ENCODE measurements around the gene OCSTAMP. TPM values are rescaled to one million over a fixed set of nuclear protein-coding genes. Genes with fewer than 3 reads are reported as not detected.

OCSTAMP gene, protein sequence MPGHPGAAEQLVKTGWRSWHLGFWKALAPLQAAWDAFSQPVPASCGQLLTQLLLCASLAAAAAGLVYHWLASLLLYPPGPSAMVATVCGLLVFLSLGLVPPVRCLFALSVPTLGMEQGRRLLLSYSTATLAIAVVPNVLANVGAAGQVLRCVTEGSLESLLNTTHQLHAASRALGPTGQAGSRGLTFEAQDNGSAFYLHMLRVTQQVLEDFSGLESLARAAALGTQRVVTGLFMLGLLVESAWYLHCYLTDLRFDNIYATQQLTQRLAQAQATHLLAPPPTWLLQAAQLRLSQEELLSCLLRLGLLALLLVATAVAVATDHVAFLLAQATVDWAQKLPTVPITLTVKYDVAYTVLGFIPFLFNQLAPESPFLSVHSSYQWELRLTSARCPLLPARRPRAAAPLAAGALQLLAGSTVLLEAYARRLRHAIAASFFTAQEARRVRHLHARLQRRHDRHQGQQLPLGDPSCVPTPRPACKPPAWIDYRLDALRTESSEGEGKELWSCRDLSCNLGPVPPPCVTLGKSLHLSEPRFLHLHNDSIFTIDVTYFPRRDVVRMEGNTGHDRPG
- not detected for total RNA-seq
- polyA plus RNA-seq (ENCODE audit: insufficient read depth, low read depth, low replicate concordance): not detected
- long read RNA-seq, donor 1: 0 reads
- long read RNA-seq, donor 2: 0 reads
- long read RNA-seq, donor 3: 0 reads
- long read RNA-seq, donor 4: 0 reads
- long read RNA-seq, donor 5: 0 reads
- long read RNA-seq, donor 6: 0 reads
- long read RNA-seq, donor 7: 0 reads
- long read RNA-seq, donor 8: 0 reads
- long read RNA-seq, donor 9: 0 reads
- long read RNA-seq, donor 10: 0 reads

- Histone ChIP-seq H3K4me3 (ENCODE audit: low read length in 3 of 3) (no peak within 1 kb of the TSS), H3K9me3 (ENCODE audit: control insufficient read depth in 2 of 3, insufficient read depth in 1 of 3, low read length in 3 of 3) (peaks cover 0 to 3% (median 0%) of the 10 kb centered on the region in 3 donors), H3K4me1 (ENCODE audit: control insufficient read depth in 2 of 3, insufficient read depth in 2 of 3, low read depth in 1 of 3, low read length in 3 of 3) (no peaks in the 10 kb centered on the region), H3K27me3 (ENCODE audit: control insufficient read depth, insufficient read depth, low read length) (no peaks in the 10 kb centered on the region), H3K27ac (ENCODE audit: low read depth in 2 of 2, low read length in 2 of 2) (no peak within 1 kb of the TSS), H3K36me3 (ENCODE audit: control insufficient read depth in 2 of 3, insufficient read depth in 3 of 3, low read length in 3 of 3) (no peaks in the 10 kb centered on the region), H3K9ac (ENCODE audit: low read length in 3 of 3) (no peak within 1 kb of the TSS)
- DNase-seq (no peak), FAIRE-seq (no peak)
- intact Hi-C loops (cut with DNase I): no loop called here
- TF ChIP-seq, protein P1, sequence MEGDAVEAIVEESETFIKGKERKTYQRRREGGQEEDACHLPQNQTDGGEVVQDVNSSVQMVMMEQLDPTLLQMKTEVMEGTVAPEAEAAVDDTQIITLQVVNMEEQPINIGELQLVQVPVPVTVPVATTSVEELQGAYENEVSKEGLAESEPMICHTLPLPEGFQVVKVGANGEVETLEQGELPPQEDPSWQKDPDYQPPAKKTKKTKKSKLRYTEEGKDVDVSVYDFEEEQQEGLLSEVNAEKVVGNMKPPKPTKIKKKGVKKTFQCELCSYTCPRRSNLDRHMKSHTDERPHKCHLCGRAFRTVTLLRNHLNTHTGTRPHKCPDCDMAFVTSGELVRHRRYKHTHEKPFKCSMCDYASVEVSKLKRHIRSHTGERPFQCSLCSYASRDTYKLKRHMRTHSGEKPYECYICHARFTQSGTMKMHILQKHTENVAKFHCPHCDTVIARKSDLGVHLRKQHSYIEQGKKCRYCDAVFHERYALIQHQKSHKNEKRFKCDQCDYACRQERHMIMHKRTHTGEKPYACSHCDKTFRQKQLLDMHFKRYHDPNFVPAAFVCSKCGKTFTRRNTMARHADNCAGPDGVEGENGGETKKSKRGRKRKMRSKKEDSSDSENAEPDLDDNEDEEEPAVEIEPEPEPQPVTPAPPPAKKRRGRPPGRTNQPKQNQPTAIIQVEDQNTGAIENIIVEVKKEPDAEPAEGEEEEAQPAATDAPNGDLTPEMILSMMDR (IDR thresholded peaks at IDR 0.05; ENCODE audit: borderline replicate concordance, extremely low read depth, insufficient read depth): no peak
Measured at GRCh38 chr20:46550461-46550860, at the start of gene OCSTAMP. TSS of gene OCSTAMP (minus strand) at chr20:46550654. CDS start at chr20:46550560, 94 bp downstream.

DNA sequence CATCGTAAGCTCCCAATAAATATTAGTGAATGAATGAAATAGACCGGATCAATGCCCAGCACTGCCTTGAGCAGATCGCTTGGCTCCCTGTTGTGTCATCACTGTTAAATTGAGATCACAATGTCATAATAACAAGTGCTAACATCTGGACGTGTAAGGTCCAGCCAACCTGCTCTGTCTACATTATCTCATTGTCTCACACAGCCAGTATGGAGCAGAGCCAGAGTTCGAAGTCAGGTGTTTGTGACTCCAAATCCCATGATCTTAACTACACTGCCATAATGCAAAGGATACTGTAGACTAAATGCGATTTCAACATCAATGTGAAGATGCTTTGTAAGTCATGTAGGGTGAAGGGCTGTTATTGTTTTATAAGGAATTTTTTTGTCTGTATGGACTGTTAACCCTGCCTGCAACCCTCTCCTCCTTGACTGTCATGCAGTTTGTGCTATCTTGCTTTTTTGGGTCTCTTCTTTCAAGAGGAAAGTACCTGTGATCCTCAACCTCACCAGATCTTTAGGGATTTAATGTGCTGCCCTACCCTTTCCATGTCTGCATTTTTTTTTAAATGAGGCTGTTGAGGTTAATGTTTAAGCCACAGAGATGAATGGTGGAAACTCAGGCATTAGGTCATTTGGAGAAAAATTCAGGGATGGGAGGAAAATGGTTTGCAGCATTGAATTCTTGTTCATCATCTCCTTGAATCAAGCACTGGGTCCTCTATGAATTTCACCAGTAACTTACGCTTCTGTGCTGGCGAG is 49.0 kb upstream of the OCSTAMP start:
- intact Hi-C loops (cut with DNase I): no loop called here

DNA sequence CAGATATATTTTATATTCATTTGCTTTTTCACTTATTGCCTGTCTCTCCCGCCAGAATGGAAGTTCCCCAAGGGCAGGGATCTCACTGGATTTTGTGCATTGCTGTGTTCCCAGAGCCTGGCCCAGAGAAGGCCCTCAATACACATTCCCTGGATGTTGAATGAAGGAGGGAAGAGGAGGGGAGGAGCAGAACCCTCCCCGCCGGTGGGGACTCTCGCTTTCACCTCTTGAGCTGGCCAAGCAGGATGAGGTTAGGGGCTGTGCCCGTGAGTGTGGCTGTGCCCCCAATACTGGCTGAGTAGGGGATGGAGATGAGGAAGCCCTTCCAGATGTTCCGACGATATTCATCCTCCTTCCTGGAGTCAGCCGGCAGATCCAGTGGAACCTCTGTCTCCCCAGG is 45.5 kb upstream of the OCSTAMP start:
- DNase-seq (no peak), FAIRE-seq (no peak)
- peaks cover 0 to 8% (median 4%) of the 10 kb centered on the region in 3 donors for H3K36me3 ChIP-seq (ENCODE audit: control insufficient read depth in 2 of 3, insufficient read depth in 3 of 3, low read length in 3 of 3)
- intact Hi-C loops (cut with DNase I): no loop called here
- TF ChIP-seq, protein P1 (IDR thresholded peaks at IDR 0.05; ENCODE audit: borderline replicate concordance, extremely low read depth, insufficient read depth): no peak
- H3K27ac ChIP-seq (ENCODE audit: low read depth in 2 of 2, low read length in 2 of 2): no peak overlapping the region
- H3K4me1 ChIP-seq (ENCODE audit: control insufficient read depth in 2 of 3, insufficient read depth in 2 of 3, low read depth in 1 of 3, low read length in 3 of 3): no peaks in the 10 kb centered on the region
- no peaks in the 10 kb centered on the region for H3K9me3 ChIP-seq (ENCODE audit: control insufficient read depth in 2 of 3, insufficient read depth in 1 of 3, low read length in 3 of 3)
- no peak overlapping the region for H3K9ac ChIP-seq (ENCODE audit: low read length in 3 of 3)
- H3K27me3 ChIP-seq (ENCODE audit: control insufficient read depth, insufficient read depth, low read length): no peaks in the 10 kb centered on the region
- H3K4me3 ChIP-seq (ENCODE audit: low read length in 3 of 3): no peak overlapping the region

More for the DNA sequence above, 49.0 kb upstream of the OCSTAMP start:
- H3K9ac ChIP-seq (ENCODE audit: low read length in 3 of 3): no peak overlapping the region
- TF ChIP-seq, protein P1 (IDR thresholded peaks at IDR 0.05; ENCODE audit: borderline replicate concordance, extremely low read depth, insufficient read depth): no peak
- DNase-seq (no peak), FAIRE-seq (no peak)
- peak overlapping the region; percentile 18 to 23 for H3K27ac ChIP-seq (ENCODE audit: low read depth in 2 of 2, low read length in 2 of 2)
- no peaks in the 10 kb centered on the region for H3K9me3 ChIP-seq (ENCODE audit: control insufficient read depth in 2 of 3, insufficient read depth in 1 of 3, low read length in 3 of 3)
- H3K36me3 ChIP-seq (ENCODE audit: control insufficient read depth in 2 of 3, insufficient read depth in 3 of 3, low read length in 3 of 3): no peaks in the 10 kb centered on the region
- H3K4me3 ChIP-seq (ENCODE audit: low read length in 3 of 3): no peak overlapping the region
- no peaks in the 10 kb centered on the region for H3K4me1 ChIP-seq (ENCODE audit: control insufficient read depth in 2 of 3, insufficient read depth in 2 of 3, low read depth in 1 of 3, low read length in 3 of 3)
- no peaks in the 10 kb centered on the region for H3K27me3 ChIP-seq (ENCODE audit: control insufficient read depth, insufficient read depth, low read length)

Measured in kidney (tissue), 22 donors.